ENCODE data around the gene TNFRSF21.

The TNFRSF21 gene

GRCh38 chr6:47221565-47221964 is 88.1 kb downstream of the TNFRSF21 start:
- DNase-seq (no peak), ATAC-seq (no peak)

- DNase-seq (no peak), ATAC-seq (no peak)
Measured at GRCh38 chr6:47209632-47210031, 100.1 kb downstream of the TNFRSF21 start.

GRCh38 chr6:47207261-47207660 is 102.4 kb downstream of the TNFRSF21 start:
- ATAC-seq (no peak), DNase-seq (no peak)

- ATAC-seq: no peak
- no peak for DNase-seq
Measured at GRCh38 chr6:47206626-47207025, 103.1 kb downstream of the TNFRSF21 start.

- no peak for ATAC-seq
- DNase-seq: no peak
Measured at GRCh38 chr6:47203938-47204611, 105.6 kb downstream of the TNFRSF21 start.

GRCh38 chr6:47203266-47203937 is 106.3 kb downstream of the TNFRSF21 start:
- DNase-seq (no peak), ATAC-seq (peak; percentile 71)

GRCh38 chr6:47202644-47203205 is 107.0 kb downstream of the TNFRSF21 start:
- DNase-seq: no peak
- no peak for ATAC-seq

GRCh38 chr6:47200536-47201334 is 109.0 kb downstream of the TNFRSF21 start:
- ATAC-seq (no peak), DNase-seq (no peak)

- no peak for DNase-seq
- ATAC-seq: no peak
Measured at GRCh38 chr6:47197682-47198640, 111.7 kb downstream of the TNFRSF21 start.

- DNase-seq: no peak
- no peak for ATAC-seq
Measured at GRCh38 chr6:47196113-47196512, 113.6 kb downstream of the TNFRSF21 start.

- DNase-seq (no peak), ATAC-seq (no peak)
Measured at GRCh38 chr6:47195011-47195650, 114.6 kb downstream of the TNFRSF21 start.

- ATAC-seq: no peak
Measured at GRCh38 chr6:47188588-47189021, 121.1 kb downstream of the TNFRSF21 start.

GRCh38 chr6:47187893-47188587 is 121.7 kb downstream of the TNFRSF21 start:
- ATAC-seq (no peak), DNase-seq (no peak)

More at GRCh38 chr6:47188588-47189021, 121.1 kb downstream of the TNFRSF21 start:
- DNase-seq: no peak

GRCh38 chr6:47187113-47187512 is 122.6 kb downstream of the TNFRSF21 start:
- DNase-seq (no peak), ATAC-seq (no peak)

GRCh38 chr6:47182291-47182957 is 127.3 kb downstream of the TNFRSF21 start:
- ATAC-seq: no peak
- no peak for DNase-seq

GRCh38 chr6:47181681-47182080 is 128.0 kb downstream of the TNFRSF21 start:
- ATAC-seq (no peak), DNase-seq (no peak)
